Measurements from ENCODE around the gene CYP4B1. TPM values are rescaled to one million over a fixed set of nuclear protein-coding genes. Genes with fewer than 3 reads are reported as not detected.

Gene CYP4B1
- total RNA-seq, 1 donor from 2014 or later, result not detected

DNA sequence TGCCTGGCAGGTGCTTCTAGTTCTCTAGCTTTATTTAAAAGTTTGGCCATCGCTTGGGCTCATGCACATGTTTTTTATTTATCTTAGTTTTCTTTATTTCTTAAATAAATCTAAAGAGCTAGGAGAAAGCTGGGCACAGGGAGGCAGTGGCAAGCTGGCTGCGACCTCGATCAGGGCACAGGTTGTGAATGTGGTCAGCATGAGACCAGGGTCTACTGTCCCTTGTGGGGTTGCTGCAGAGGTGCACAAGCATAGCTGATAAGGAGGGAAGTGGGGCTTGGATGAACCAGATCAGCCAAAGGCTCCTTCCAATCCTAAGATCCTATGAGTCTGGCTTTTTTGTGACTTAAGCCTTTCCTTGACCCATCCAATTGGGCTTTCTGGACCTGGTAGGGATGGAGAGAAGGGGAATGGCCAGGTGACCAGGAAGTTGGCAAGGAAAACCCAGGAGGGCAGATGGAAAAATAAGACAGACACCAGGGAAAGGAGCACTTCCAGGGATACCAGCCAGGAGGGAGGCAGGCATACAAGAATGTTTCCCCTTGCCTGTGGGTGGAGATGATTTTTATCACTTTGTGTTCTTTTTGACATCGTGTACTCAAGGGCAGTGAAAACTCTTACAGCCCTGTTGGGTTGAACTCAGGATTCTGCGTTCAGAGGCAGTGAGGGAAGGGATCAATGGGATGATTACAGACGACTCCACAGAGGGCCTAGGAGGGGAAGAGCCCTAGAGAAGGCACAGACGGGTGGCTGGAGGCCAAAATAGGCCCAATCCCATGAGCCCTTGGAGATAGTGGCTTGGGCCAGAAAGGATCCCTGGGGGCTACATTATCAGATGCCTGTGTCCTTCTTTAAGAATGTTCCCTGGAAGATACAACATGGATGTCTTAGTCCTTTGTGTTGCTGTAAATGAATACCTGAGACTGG lies 8.5 kb downstream of the CYP4B1 start:
- Histone ChIP-seq H3K9ac (no peak overlapping the region), H3K4me1 (no peaks in the 10 kb centered on the region), H3K4me3 (no peak overlapping the region), H4K20me1 (ENCODE audit: low read depth) (no peaks in the 10 kb centered on the region), H3K27ac (no peak overlapping the region), H2AFZ (replicated peaks) (no peak overlapping the region), H3K36me3 (no peaks in the 10 kb centered on the region), H3K9me3 (ENCODE audit: low read depth) (no peaks in the 10 kb centered on the region), H3K79me2 (ENCODE audit: low read depth) (no peaks in the 10 kb centered on the region), H3K4me2 (no peak overlapping the region), H3F3A (ENCODE audit: low read depth) (no peaks in the 10 kb centered on the region), H3K27me3 (no peaks in the 10 kb centered on the region)
- no peaks in the 10 kb centered on the region for H3K4me1 Mint-ChIP-seq
- no peaks in the 10 kb centered on the region for H3K9me3 Mint-ChIP-seq
- no peak for TF ChIP-seq EZH2 (IDR thresholded peaks at IDR 0.05)
- no peak overlapping the region for H3K4me3 Mint-ChIP-seq
- no peak overlapping the region for H3K27ac Mint-ChIP-seq
- no peak for DNase-seq (ENCODE audit: low spot score)
- peaks cover 8% of the 10 kb centered on the region for H3K27me3 Mint-ChIP-seq (ENCODE audit: insufficient read depth, low read depth)
- no peaks in the 10 kb centered on the region for H3K36me3 Mint-ChIP-seq

DNA sequence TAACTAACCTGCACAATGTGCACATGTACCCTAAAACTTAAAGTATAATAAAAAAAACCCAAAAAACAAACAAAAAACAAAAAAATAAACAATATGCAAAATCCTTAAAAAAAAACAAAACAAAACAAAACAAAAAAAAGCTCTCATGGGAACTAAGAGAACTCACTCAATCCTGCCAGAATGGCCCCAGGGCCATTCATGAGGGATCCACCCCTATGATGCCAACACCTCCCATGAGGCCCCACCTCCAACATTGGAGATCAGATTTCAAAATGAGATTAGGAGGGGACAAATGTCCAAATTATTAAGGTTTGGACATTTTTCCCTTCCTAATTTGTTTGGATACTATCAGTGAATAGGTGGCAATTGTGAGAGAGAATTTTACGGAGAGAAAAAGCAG lies 10.2 kb downstream of the CYP4B1 start:
- Mint-ChIP-seq H3K27me3 (ENCODE audit: insufficient read depth, low read depth) (peaks cover 13% of the 10 kb centered on the region), H3K27ac (no peak overlapping the region), H3K4me3 (no peak overlapping the region), H3K9me3 (no peaks in the 10 kb centered on the region), H3K36me3 (no peaks in the 10 kb centered on the region), H3K4me1 (no peaks in the 10 kb centered on the region)
- no peaks in the 10 kb centered on the region for H3F3A ChIP-seq (ENCODE audit: low read depth)
- H3K9me3 ChIP-seq (ENCODE audit: low read depth), result no peaks in the 10 kb centered on the region
- H3K27ac ChIP-seq, result no peak overlapping the region
- no peaks in the 10 kb centered on the region for H3K79me2 ChIP-seq (ENCODE audit: low read depth)
- H3K4me2 ChIP-seq, result no peak overlapping the region
- H3K4me1 ChIP-seq, result no peaks in the 10 kb centered on the region
- no peak overlapping the region for H3K9ac ChIP-seq
- no peak overlapping the region for H3K4me3 ChIP-seq
- H3K36me3 ChIP-seq, result no peaks in the 10 kb centered on the region
- H2AFZ ChIP-seq (replicated peaks), result no peak overlapping the region
- no peak for TF ChIP-seq EZH2phosphoT487 (IDR thresholded peaks at IDR 0.05)
- TF ChIP-seq, protein P1, sequence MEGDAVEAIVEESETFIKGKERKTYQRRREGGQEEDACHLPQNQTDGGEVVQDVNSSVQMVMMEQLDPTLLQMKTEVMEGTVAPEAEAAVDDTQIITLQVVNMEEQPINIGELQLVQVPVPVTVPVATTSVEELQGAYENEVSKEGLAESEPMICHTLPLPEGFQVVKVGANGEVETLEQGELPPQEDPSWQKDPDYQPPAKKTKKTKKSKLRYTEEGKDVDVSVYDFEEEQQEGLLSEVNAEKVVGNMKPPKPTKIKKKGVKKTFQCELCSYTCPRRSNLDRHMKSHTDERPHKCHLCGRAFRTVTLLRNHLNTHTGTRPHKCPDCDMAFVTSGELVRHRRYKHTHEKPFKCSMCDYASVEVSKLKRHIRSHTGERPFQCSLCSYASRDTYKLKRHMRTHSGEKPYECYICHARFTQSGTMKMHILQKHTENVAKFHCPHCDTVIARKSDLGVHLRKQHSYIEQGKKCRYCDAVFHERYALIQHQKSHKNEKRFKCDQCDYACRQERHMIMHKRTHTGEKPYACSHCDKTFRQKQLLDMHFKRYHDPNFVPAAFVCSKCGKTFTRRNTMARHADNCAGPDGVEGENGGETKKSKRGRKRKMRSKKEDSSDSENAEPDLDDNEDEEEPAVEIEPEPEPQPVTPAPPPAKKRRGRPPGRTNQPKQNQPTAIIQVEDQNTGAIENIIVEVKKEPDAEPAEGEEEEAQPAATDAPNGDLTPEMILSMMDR (IDR thresholded peaks at IDR 0.05), result no peak
- no peak for TF ChIP-seq EZH2 (IDR thresholded peaks at IDR 0.05)
- no peaks in the 10 kb centered on the region for H4K20me1 ChIP-seq (ENCODE audit: low read depth)
- no peaks in the 10 kb centered on the region for H3K27me3 ChIP-seq
- no peak for DNase-seq (ENCODE audit: low spot score)

DNA sequence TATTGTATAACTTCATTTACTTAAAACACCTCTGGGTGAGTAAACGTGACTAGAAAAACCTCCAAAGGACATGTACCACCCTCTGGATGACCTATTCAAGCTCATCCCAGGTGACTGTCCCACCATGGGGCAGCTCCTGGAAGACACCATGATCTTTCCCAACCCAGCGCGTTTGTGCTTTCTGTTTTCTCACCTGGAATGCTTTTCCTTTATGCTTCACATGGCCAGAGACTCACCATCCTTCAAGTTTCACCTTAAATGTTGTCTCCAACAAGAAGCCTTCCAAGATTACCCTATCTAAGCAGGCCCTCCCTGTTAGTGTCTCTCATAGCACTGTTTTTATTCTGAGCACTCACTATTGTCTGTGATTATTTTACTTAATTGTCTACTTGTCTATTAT lies 11.1 kb downstream of the CYP4B1 start:
- Histone ChIP-seq H3K9ac (no peak overlapping the region), H4K20me1 (ENCODE audit: low read depth) (no peaks in the 10 kb centered on the region), H3K4me2 (no peak overlapping the region), H3K4me1 (no peaks in the 10 kb centered on the region), H3K9me3 (ENCODE audit: low read depth) (no peaks in the 10 kb centered on the region), H3F3A (ENCODE audit: low read depth) (no peaks in the 10 kb centered on the region), H3K36me3 (no peaks in the 10 kb centered on the region), H3K4me3 (no peak overlapping the region), H3K27ac (no peak overlapping the region), H3K27me3 (no peaks in the 10 kb centered on the region), H3K79me2 (ENCODE audit: low read depth) (no peaks in the 10 kb centered on the region), H2AFZ (replicated peaks) (no peak overlapping the region)
- Mint-ChIP-seq H3K27ac (no peak overlapping the region), H3K9me3 (no peaks in the 10 kb centered on the region), H3K4me1 (no peaks in the 10 kb centered on the region), H3K36me3 (no peaks in the 10 kb centered on the region), H3K27me3 (ENCODE audit: insufficient read depth, low read depth) (peaks cover 13% of the 10 kb centered on the region), H3K4me3 (no peak overlapping the region)
- no peak for DNase-seq (ENCODE audit: low spot score)
- TF ChIP-seq EZH2phosphoT487 (IDR thresholded peaks at IDR 0.05) (no peak), EZH2 (IDR thresholded peaks at IDR 0.05) (no peak)
- TF ChIP-seq, protein P1 (IDR thresholded peaks at IDR 0.05), result no peak

DNA sequence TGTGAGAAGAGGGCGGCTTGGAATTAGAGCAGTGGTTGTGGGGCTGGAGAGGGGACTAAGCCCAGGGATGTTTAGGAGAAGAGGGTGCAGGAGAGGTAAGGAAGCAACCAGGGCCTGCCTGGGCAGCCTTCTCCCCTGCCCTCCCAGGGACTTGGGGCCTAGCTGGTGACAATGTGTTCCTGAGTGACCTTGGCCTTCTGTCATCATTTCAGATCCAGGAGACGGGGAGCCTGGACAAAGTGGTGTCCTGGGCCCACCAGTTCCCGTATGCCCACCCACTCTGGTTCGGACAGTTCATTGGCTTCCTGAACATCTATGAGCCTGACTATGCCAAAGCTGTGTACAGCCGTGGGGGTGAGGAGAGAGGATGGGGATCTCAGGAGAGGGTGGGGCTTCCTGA lies 11.8 kb downstream of the CYP4B1 start:
- H4K20me1 ChIP-seq (ENCODE audit: low read depth), result no peaks in the 10 kb centered on the region
- H3K4me1 ChIP-seq, result no peaks in the 10 kb centered on the region
- no peak for DNase-seq (ENCODE audit: low spot score)
- H3K4me3 ChIP-seq, result no peak overlapping the region
- no peak overlapping the region for H3K27ac ChIP-seq
- Mint-ChIP-seq H3K4me3 (no peak overlapping the region), H3K9me3 (no peaks in the 10 kb centered on the region), H3K27ac (no peak overlapping the region), H3K4me1 (no peaks in the 10 kb centered on the region), H3K27me3 (ENCODE audit: insufficient read depth, low read depth) (peaks cover 10% of the 10 kb centered on the region), H3K36me3 (no peaks in the 10 kb centered on the region)
- no peak overlapping the region for H2AFZ ChIP-seq (replicated peaks)
- TF ChIP-seq EZH2 (IDR thresholded peaks at IDR 0.05) (no peak), EZH2phosphoT487 (IDR thresholded peaks at IDR 0.05) (no peak)
- TF ChIP-seq, protein P1 (IDR thresholded peaks at IDR 0.05), result no peak
- H3F3A ChIP-seq (ENCODE audit: low read depth), result no peaks in the 10 kb centered on the region
- H3K4me2 ChIP-seq, result no peak overlapping the region
- no peaks in the 10 kb centered on the region for H3K36me3 ChIP-seq
- no peak overlapping the region for H3K9ac ChIP-seq
- no peaks in the 10 kb centered on the region for H3K9me3 ChIP-seq (ENCODE audit: low read depth)
- no peaks in the 10 kb centered on the region for H3K79me2 ChIP-seq (ENCODE audit: low read depth)
- H3K27me3 ChIP-seq, result no peaks in the 10 kb centered on the region

All from neural progenitor cell (in vitro differentiated cells).